ENCODE results near the gene NEDD4L. TPM values are rescaled to one million over a fixed set of nuclear protein-coding genes. Genes with fewer than 3 reads are reported as not detected.

Gene NEDD4L
- polyA plus RNA-seq, 1 experiment: 14.1 TPM

DNA sequence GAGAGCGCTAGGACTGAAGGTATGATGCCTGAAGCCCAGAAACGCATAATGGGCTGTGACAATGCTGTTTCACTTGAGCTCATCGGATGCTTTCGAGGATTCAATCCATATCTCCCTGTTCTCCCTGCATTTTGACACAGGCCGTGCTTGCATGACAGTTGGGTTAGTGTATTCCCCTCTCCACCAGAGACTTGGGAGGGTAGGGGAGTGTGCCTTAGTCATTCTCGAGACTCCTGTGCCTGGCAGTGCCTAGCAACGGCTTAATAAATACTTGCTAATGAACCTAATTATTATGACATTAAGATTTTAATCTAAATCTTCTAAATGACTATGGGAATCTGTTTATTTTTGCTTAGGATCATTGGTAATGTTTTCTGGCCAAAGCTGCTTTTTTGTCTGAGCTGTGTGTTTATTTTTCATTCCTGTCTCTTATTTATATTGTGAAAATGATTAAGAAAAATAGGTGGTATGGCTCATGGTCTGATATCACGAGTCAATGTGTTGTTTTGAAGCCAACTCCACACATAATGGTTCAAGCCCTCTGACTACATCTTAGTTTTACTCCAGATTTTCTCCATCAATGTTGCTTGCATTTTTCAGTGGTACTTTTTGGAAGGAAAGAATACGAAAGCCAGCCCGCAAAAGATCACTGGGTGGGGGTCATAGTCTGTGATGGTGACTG is 61.3 kb downstream of the NEDD4L start:
- ChIA-PET POLR2A (no interaction called here), CTCF (interaction anchor here (1.2 to 2.6 kb wide), 3 partner anchors 14 to 223 kb away, joined by 3 to 8 read pairs (median 4); no protein-coding TSS in a partner anchor)
- Histone ChIP-seq H3K27me3 (ENCODE audit: control insufficient read depth, insufficient read depth, low read length) (no peaks in the 10 kb centered on the region; the same call in 1 of the 2 replicates), H3K36me3 (ENCODE audit: control insufficient read depth, insufficient read depth, low read length) (no peaks in the 10 kb centered on the region), H3K4me3 (ENCODE audit: low read depth, low read length) (no peak overlapping the region)
- TF ChIP-seq, protein P1, sequence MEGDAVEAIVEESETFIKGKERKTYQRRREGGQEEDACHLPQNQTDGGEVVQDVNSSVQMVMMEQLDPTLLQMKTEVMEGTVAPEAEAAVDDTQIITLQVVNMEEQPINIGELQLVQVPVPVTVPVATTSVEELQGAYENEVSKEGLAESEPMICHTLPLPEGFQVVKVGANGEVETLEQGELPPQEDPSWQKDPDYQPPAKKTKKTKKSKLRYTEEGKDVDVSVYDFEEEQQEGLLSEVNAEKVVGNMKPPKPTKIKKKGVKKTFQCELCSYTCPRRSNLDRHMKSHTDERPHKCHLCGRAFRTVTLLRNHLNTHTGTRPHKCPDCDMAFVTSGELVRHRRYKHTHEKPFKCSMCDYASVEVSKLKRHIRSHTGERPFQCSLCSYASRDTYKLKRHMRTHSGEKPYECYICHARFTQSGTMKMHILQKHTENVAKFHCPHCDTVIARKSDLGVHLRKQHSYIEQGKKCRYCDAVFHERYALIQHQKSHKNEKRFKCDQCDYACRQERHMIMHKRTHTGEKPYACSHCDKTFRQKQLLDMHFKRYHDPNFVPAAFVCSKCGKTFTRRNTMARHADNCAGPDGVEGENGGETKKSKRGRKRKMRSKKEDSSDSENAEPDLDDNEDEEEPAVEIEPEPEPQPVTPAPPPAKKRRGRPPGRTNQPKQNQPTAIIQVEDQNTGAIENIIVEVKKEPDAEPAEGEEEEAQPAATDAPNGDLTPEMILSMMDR (IDR thresholded peaks at IDR 0.05; ENCODE audit: insufficient read depth, low read depth, low read length): no peak
- DNase-seq (ENCODE audit: low read depth): no peak

DNA sequence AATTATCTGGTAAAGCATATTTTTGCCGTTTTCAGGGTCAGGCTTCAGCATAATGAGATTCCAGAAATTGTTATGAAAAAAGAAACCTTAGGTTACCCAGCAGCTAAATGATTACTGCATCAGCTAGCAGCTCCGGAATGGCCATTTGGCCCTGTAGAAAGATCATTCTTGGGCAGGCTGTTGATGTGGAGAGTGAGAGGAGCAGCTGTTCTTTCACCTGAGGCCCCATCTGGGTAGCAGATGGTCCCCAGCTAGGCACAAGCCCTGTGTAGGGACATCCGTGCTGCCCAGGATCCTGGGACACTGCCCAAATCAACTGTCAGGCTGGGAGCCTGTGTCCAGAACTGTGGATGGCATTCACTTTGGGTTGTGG is 61.8 kb downstream of the NEDD4L start:
- POLR2A ChIA-PET: no interaction called here

DNA sequence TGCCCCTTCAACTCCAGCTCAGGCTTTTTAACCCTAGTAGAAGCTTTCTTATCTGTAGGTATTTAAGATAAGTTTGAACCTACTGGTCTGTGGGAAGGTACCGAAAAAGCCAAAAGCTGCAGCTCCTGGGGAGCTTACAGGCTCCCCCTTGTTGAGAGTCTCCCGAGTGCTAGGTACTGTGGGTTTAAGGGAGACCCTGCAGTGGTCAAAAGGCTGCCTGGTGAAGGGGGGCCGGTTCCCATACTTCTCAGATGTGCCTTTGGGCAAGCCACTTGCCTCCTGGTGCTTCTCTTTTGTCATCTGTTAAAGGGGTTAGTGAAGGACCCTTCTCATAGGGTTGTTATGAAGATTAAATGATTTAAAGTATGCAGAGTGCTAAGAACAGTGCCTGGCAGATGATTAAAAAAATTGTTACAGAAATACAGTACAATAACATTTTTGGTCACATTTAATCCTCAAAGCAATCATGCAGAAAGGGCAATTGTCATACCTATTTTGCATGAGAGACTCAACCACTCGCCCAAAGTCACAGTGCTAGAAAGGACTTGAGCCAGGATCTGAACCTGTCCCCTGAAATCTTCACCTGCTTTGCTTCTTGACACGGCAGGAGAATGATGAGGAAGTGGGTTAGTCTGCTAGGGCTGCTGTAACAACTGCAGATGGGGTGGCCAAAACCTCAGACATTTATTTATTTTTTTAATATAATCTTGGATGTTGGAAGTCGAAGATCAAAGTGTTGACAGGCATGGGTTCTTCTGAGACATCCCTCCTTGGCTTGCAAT is 62.5 kb downstream of the NEDD4L start:
- Histone ChIP-seq H3K36me3 (ENCODE audit: control insufficient read depth, insufficient read depth, low read length) (no peaks in the 10 kb centered on the region), H3K4me3 (ENCODE audit: low read depth, low read length) (no peak overlapping the region), H3K27me3 (ENCODE audit: control insufficient read depth, insufficient read depth, low read length) (no peaks in the 10 kb centered on the region; the same call in 1 of the 2 replicates)
- TF ChIP-seq, protein P1 (IDR thresholded peaks at IDR 0.05; ENCODE audit: insufficient read depth, low read depth, low read length): no peak
- ChIA-PET POLR2A (no interaction called here), CTCF (interaction anchor here (2.6 kb wide), 1 partner anchor 15 kb away, joined by 8 read pairs; no protein-coding TSS in a partner anchor)
- DNase-seq (ENCODE audit: low read depth): no peak

More for the DNA sequence above, 61.8 kb downstream of the NEDD4L start:
- no peaks in the 10 kb centered on the region; the same call in 1 of the 2 replicates for H3K27me3 ChIP-seq (ENCODE audit: control insufficient read depth, insufficient read depth, low read length)
- H3K36me3 ChIP-seq (ENCODE audit: control insufficient read depth, insufficient read depth, low read length): no peaks in the 10 kb centered on the region
- no peak for DNase-seq (ENCODE audit: low read depth)
- CTCF ChIA-PET: interaction anchor here (2.6 kb wide), 1 partner anchor 16 kb away, joined by 8 read pairs; no protein-coding TSS in a partner anchor
- no peak overlapping the region for H3K4me3 ChIP-seq (ENCODE audit: low read depth, low read length)
- TF ChIP-seq, protein P1 (IDR thresholded peaks at IDR 0.05; ENCODE audit: insufficient read depth, low read depth, low read length): no peak

DNA sequence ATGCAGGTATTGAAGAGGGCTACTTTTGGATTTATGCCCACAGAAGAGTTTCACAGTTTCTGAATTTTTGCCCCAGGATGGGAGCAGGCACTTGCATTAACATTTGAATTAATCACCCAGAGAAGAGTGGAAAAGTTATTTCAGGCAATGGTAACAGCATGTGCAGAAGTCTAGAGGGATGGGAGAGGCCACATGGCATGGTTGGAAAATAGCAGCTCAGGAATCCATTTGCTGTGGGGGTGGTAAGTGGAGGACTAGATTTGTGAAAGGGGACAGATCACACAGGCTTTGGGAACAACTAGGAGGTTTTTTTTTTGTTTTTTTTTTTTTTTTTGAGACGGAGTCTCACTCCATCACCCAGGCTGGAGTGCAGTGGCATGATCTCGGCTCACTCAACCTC is 65.2 kb downstream of the NEDD4L start:
- Histone ChIP-seq H3K4me3 (ENCODE audit: low read depth, low read length) (no peak overlapping the region), H3K27me3 (ENCODE audit: control insufficient read depth, insufficient read depth, low read length) (no peaks in the 10 kb centered on the region; the same call in 1 of the 2 replicates), H3K36me3 (ENCODE audit: control insufficient read depth, insufficient read depth, low read length) (no peaks in the 10 kb centered on the region)
- TF ChIP-seq, protein P1 (IDR thresholded peaks at IDR 0.05; ENCODE audit: insufficient read depth, low read depth, low read length): no peak
- DNase-seq (ENCODE audit: low read depth): no peak
- POLR2A ChIA-PET: interaction anchor here (0.7 kb wide), 1 partner anchor 46 kb away, joined by 8 read pairs; no protein-coding TSS in a partner anchor
- CTCF ChIA-PET: interaction anchor here (1.4 to 2.9 kb wide), 3 partner anchors 13 to 227 kb away, joined by 3 to 11 read pairs (median 10); partner anchors contain the start of gene NEDD4L

DNA sequence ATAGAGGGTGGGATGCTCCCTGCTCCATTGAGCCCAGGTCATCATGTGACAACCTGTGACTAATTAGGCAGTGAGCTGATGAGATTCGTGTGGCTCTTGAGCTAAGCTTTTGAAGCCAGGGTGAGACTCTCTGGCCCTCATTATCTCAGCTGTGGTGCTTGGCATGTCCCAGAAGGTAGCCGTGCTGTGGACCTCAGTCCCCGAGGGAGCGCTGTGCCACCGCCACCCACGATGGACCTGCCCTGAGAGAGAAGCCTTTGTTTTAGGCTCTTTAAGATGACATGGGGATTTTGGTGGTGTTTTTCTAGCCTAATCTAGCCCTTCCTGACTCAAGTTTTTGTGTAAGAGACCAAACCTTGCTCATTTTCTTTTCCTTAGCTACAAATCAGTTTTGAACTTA is 66.4 kb downstream of the NEDD4L start:
- Histone ChIP-seq H3K27me3 (ENCODE audit: control insufficient read depth, insufficient read depth, low read length) (no peaks in the 10 kb centered on the region; the same call in 1 of the 2 replicates), H3K36me3 (ENCODE audit: control insufficient read depth, insufficient read depth, low read length) (no peaks in the 10 kb centered on the region), H3K4me3 (ENCODE audit: low read depth, low read length) (no peak overlapping the region)
- TF ChIP-seq, protein P1 (IDR thresholded peaks at IDR 0.05; ENCODE audit: insufficient read depth, low read depth, low read length): no peak
- POLR2A ChIA-PET: no interaction called here
- CTCF ChIA-PET: interaction anchor here (0.8 to 2.9 kb wide), 4 partner anchors 11 to 229 kb away, joined by 3 to 11 read pairs (median 6); partner anchors contain the start of gene NEDD4L
- no peak for DNase-seq (ENCODE audit: low read depth)

Measured in BJ (cell line).